ENCODE measurements around the gene URI1. TPM values are rescaled to one million over a fixed set of nuclear protein-coding genes. Genes with fewer than 3 reads are reported as not detected.

Gene URI1
- total RNA-seq, 2 donors from 2014 or later: 38.2 to 60.7 TPM

DNA sequence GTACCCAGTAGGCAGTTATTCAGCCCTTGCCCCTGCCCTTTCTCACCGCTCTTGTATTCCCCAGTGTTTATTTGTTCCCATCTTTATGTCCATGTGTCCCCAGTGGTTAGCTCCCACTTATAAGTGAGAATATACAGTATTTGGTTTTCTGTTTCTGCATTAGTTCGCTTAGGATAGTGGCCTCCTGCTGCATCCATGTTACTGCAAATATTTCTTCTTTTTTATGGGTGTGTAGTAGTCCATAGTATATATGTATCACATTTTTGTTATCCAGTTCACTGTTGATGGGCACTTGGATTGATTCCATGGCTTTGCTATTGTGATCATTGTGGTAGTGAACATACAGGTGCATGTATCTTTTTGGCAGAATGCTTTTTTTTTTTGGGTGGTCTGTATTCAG, 32.7 kb downstream of the URI1 start:
- Histone ChIP-seq H3K4me1 (peaks cover 8% of the 10 kb centered on the region), H3K9me3 (no peaks in the 10 kb centered on the region), H3K4me3 (no peak overlapping the region), H3K27ac (no peak overlapping the region), H3K36me3 (replicated peaks in 1 of 2; ENCODE audit: insufficient read depth in 1 of 2, low read depth in 2 of 2) (no peaks in the 10 kb centered on the region), H3K27me3 (no peaks in the 10 kb centered on the region)
- intact Hi-C loops (cut with DNase I): no loop called here
- DNase-seq (no peak), ATAC-seq (no peak)
- no peak for TF ChIP-seq POLR2A (IDR thresholded peaks at IDR 0.05)
- TF ChIP-seq CTCF (IDR thresholded peaks at IDR 0.05): no peak
- 98 to 100% methylated on average over 2 of the region's 2 CpGs for WGBS, 2 donors

GRCh38 chr19:29976151-29976943, 34.3 kb downstream of the URI1 start:
- DNase-seq: no peak
- no peak for TF ChIP-seq CTCF (IDR thresholded peaks at IDR 0.05)
- TF ChIP-seq POLR2A (IDR thresholded peaks at IDR 0.05): no peak
- WGBS, 2 donors: 90 to 98% methylated on average over 6 of the region's 6 CpGs
- H3K27me3 ChIP-seq: no peaks in the 10 kb centered on the region
- H3K4me3 ChIP-seq: no peak overlapping the region
- no peak overlapping the region for H3K27ac ChIP-seq
- no peaks in the 10 kb centered on the region for H3K36me3 ChIP-seq (replicated peaks in 1 of 2; ENCODE audit: insufficient read depth in 1 of 2, low read depth in 2 of 2)
- H3K4me1 ChIP-seq: peaks cover under 1% of the 10 kb centered on the region
- no peak for ATAC-seq
- no peaks in the 10 kb centered on the region for H3K9me3 ChIP-seq
- intact Hi-C loops (cut with DNase I): no loop called here

DNA sequence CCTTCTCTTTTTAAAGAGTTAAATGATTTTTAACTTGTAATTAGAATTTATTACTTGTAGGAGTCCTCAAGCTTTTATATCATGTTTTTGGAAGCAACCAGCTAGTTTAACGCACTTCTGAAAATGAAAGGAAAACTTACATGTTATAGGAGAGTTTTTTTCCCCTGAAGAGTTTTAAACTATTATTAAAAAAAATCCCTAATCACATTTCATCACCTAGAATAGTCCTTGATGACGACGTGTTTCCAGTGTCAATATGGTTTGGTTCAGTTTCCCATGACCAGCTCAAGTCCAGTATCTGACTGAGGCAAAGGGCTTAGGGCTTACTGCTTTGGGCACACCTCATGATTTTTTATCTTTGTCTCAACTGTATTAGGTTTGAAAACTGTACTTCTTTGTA, 36.0 kb downstream of the URI1 start:
- WGBS, 2 donors: 43 to 47% methylated on average over 3 of the region's 3 CpGs
- ATAC-seq: no peak
- no peak overlapping the region for H3K4me3 ChIP-seq

GRCh38 chr19:29983568-29983967, 41.5 kb downstream of the URI1 start:
- ATAC-seq (no peak), DNase-seq (no peak)
- H3K4me3 ChIP-seq: no peak overlapping the region
- intact Hi-C loops (cut with DNase I): no loop called here
- no peaks in the 10 kb centered on the region for H3K9me3 ChIP-seq
- TF ChIP-seq POLR2A (IDR thresholded peaks at IDR 0.05): no peak
- TF ChIP-seq CTCF (IDR thresholded peaks at IDR 0.05): no peak
- H3K36me3 ChIP-seq (replicated peaks in 1 of 2; ENCODE audit: insufficient read depth in 1 of 2, low read depth in 2 of 2): no peaks in the 10 kb centered on the region
- no peaks in the 10 kb centered on the region for H3K4me1 ChIP-seq
- H3K27ac ChIP-seq: no peak overlapping the region
- no peaks in the 10 kb centered on the region for H3K27me3 ChIP-seq
- WGBS, 2 donors: 51 to 79% methylated on average over 3 of the region's 3 CpGs

More for the DNA sequence above, 36.0 kb downstream of the URI1 start:
- H3K9me3 ChIP-seq: no peaks in the 10 kb centered on the region
- H3K27ac ChIP-seq: no peak overlapping the region
- DNase-seq: no peak
- no peaks in the 10 kb centered on the region for H3K27me3 ChIP-seq
- H3K36me3 ChIP-seq (replicated peaks in 1 of 2; ENCODE audit: insufficient read depth in 1 of 2, low read depth in 2 of 2): no peaks in the 10 kb centered on the region
- no peaks in the 10 kb centered on the region for H3K4me1 ChIP-seq
- TF ChIP-seq CTCF (IDR thresholded peaks at IDR 0.05) (no peak), POLR2A (IDR thresholded peaks at IDR 0.05) (no peak)
- intact Hi-C loops (cut with DNase I): no loop called here

DNA sequence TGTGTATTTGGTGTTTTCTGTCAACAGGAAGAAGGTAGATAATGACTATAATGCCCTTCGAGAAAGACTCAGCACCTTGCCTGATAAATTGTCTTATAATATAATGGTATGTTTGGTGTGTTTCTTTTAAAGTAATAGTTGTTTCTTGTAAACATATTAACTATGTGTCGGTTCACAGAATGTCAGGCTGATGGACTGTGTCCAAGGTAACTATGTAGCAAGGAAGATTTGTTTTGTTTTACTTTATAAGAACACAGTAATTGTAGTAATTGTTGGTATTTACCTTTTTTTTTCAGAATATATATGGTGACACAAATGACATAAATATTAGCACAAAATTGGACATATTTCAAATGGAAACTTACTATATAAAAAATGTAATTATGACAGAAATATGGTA, 43.2 kb downstream of the URI1 start:
- Histone ChIP-seq H3K9me3 (no peaks in the 10 kb centered on the region), H3K27ac (no peak overlapping the region), H3K27me3 (no peaks in the 10 kb centered on the region), H3K4me1 (no peaks in the 10 kb centered on the region), H3K4me3 (no peak overlapping the region), H3K36me3 (replicated peaks in 1 of 2; ENCODE audit: insufficient read depth in 1 of 2, low read depth in 2 of 2) (no peaks in the 10 kb centered on the region)
- DNase-seq: no peak
- WGBS, 2 donors: 52 to 55% methylated on average over 2 of the region's 2 CpGs
- intact Hi-C loops (cut with DNase I): no loop called here
- no peak for TF ChIP-seq POLR2A (IDR thresholded peaks at IDR 0.05)
- no peak for TF ChIP-seq CTCF (IDR thresholded peaks at IDR 0.05)
- ATAC-seq: no peak

All from body of pancreas (tissue), 4 donors.